Caki2 (cell line): ENCODE results near the gene RASL12. TPM values are rescaled to one million over a fixed set of nuclear protein-coding genes. Genes with fewer than 3 reads are reported as not detected.
"Not testable (repeated sequence)": the region's sequence is repeated elsewhere in the genome, so short reads cannot be mapped to it uniquely, and the experiment has no call there.

Source experiments
- DNase-seq: peaks from one replicate; pipeline ENCODE4 v3.0.0-alpha.2; 2015; ENCODE audit warnings: low read depth
- in situ Hi-C: cut with HindIII; loops from 2 replicates; pipeline ENCODE4 v1.10.0; 2016; ENCODE audit warnings: low sequenced_read_pairs, low pct_unique_long_range_greater_than_20kb, mixed read lengths
- total RNA-seq: library from RNA; depleted of rRNA; stranded (reverse); fragments of >200 nt; shearing (Covaris generic); gene quantifications from 2 replicates; pipeline ENCODE4 v1.2.3, GENCODE V29; 2014; ENCODE audit warnings: low replicate concordance

RASL12 gene
- total RNA-seq, 1 experiment from 2014 or later: not detected

- in situ Hi-C loops: no loop called here
- no peak for DNase-seq
Observed at GRCh38 chr15:65079580-65079979, 11.8 kb upstream of the RASL12 start.

- in situ Hi-C loops: no loop called here
- no peak for DNase-seq
Observed at GRCh38 chr15:65077981-65078352, 10.2 kb upstream of the RASL12 start.

- in situ Hi-C loops: no loop called here
- DNase-seq: no peak
Observed at GRCh38 chr15:65077291-65077980, 9.6 kb upstream of the RASL12 start.

GRCh38 chr15:65076486-65077290, 8.9 kb upstream of the RASL12 start, which contains the start of gene KBTBD13:
TSS of gene KBTBD13 (plus strand) at chr15:65076746. CDS start at chr15:65076816, 70 bp downstream.
- in situ Hi-C loops: no loop called here
- no peak for DNase-seq

GRCh38 chr15:65075607-65076395, 8.0 kb upstream of the RASL12 start:
- in situ Hi-C loops, DNase-seq: not testable (repeated sequence)

GRCh38 chr15:65074946-65075345, 7.2 kb upstream of the RASL12 start:
- in situ Hi-C loops, DNase-seq: not testable (repeated sequence)

- in situ Hi-C loops: no loop called here
- DNase-seq: no peak
Observed at GRCh38 chr15:65072617-65073016, 4.8 kb upstream of the RASL12 start.

GRCh38 chr15:65072027-65072426, 4.2 kb upstream of the RASL12 start:
- in situ Hi-C loops: no loop called here
- DNase-seq: no peak

GRCh38 chr15:65071381-65071811, 3.6 kb upstream of the RASL12 start:
- no peak for DNase-seq
- in situ Hi-C loops: no loop called here

GRCh38 chr15:65069779-65070546, 2.2 kb upstream of the RASL12 start:
- no peak for DNase-seq
- in situ Hi-C loops: no loop called here

- in situ Hi-C loops: no loop called here
- DNase-seq: no peak
Observed at GRCh38 chr15:65069179-65069578, 1.4 kb upstream of the RASL12 start.

GRCh38 chr15:65068403-65068788, 605 bp upstream of the RASL12 start:
- in situ Hi-C loops: no loop called here
- no peak for DNase-seq

- in situ Hi-C loops: no loop called here
- DNase-seq: no peak
Observed at GRCh38 chr15:65067317-65067644, 510 bp downstream of the RASL12 start.

- in situ Hi-C loops: no loop called here
- no peak for DNase-seq
Observed at GRCh38 chr15:65066635-65067316, 1.0 kb downstream of the RASL12 start.

- peak; percentile 27 for DNase-seq
- in situ Hi-C loops: no loop called here
Observed at GRCh38 chr15:65066001-65066634, 1.7 kb downstream of the RASL12 start.

- in situ Hi-C loops: no loop called here
- no peak for DNase-seq
Observed at GRCh38 chr15:65062726-65063125, 5.1 kb downstream of the RASL12 start.

- DNase-seq: no peak
- in situ Hi-C loops: no loop called here
Observed at GRCh38 chr15:65062061-65062460, 5.7 kb downstream of the RASL12 start.
